HepG2 (cell line): ENCODE data around the gene CRADD. TPM values are rescaled to one million over a fixed set of nuclear protein-coding genes. Genes with fewer than 3 reads are reported as not detected.

ENCODE experiments used
- ATAC-seq: fragments of 200-7000 bp; cut with Tn5 transposase; 3 replicates; pipeline ENCODE4 v1.9.1; 2020; ENCODE audit warnings: mild to moderate bottlenecking, moderate library complexity
- BruUV-seq: library from RNA; stranded (reverse); fragments of 400-500 nt; replicated peaks from 2 replicates; lab custom pipeline; 2021; lab: Mats Ljungman, UMichigan
- CTCF ChIA-PET: fragments of 300-600 bp; formaldehyde crosslinking; extraction: SDS; loops from one replicate; lab custom pipeline; 2021; ENCODE audit warnings: low total read pairs, inconsistent platforms, low intra/inter-chr PET ratio; lab: Yijun Ruan, JAX
- POLR2A ChIA-PET: fragments of 350-600 bp; sonication (Branson Sonifier 250); formaldehyde crosslinking; loops from one replicate; lab custom pipeline; 2020; ENCODE audit warnings: antibody characterized with exemption, inconsistent platforms; lab: Yijun Ruan, JAX
- DNase-seq: peaks from one replicate; pipeline ENCODE4 v3.0.0-alpha.2; 2015; ENCODE audit warnings: low spot score
- FAIRE-seq: peaks from 3 replicates; lab custom pipeline; 2011; peaks lifted over from hg19 to GRCh38; lab: Jason Lieb, UNC
- H2AFZ ChIP-seq: one replicate; pipeline ENCODE4 v1.6.1; 2011; ENCODE audit warnings: low read length, inconsistent platforms
- H3K27ac ChIP-seq: fragments of 300-600 bp; 3 replicates; pipeline ENCODE4 v1.8.0; 2011; ENCODE audit warnings: mixed run types, mild to moderate bottlenecking, mixed read lengths, low read length, inconsistent platforms; ENCODE audit not compliant: insufficient read depth; ENCODE audit errors: extremely low read length
- H3K27me3 ChIP-seq, 2 experiments: fragments of 200-600 bp in 1 of 2; 2 replicates in 1 of 2; 3 replicates in 1 of 2; pipeline versions ENCODE4 v1.6.0 to v1.8.0; 2011; ENCODE audit warnings: low read length in 2 of 2, mild to moderate bottlenecking in 2 of 2, moderate library complexity in 2 of 2, inconsistent platforms in 1 of 2; ENCODE audit not compliant: insufficient read depth in 2 of 2, control insufficient read depth in 1 of 2
- H3K36me3 ChIP-seq, 2 experiments: fragments of 200-600 bp in 1 of 2; replicated peaks in 1 of 2; 2 replicates in 1 of 2; 3 replicates in 1 of 2; pipeline versions ENCODE4 v1.5.1 to v1.8.0; 2011; ENCODE audit warnings: low read length in 2 of 2, inconsistent platforms in 1 of 2; ENCODE audit not compliant: insufficient read depth in 2 of 2, control insufficient read depth in 1 of 2
- H3K4me1 ChIP-seq: 2 replicates; pipeline ENCODE4 v1.5.1; 2012; ENCODE audit warnings: low read length, inconsistent platforms; ENCODE audit not compliant: insufficient read depth
- H3K4me2 ChIP-seq: 2 replicates; pipeline ENCODE4 v1.6.0; 2011; ENCODE audit warnings: low read depth, low read length, inconsistent platforms
- H3K4me3 ChIP-seq, 3 experiments: fragments of 200-600 bp in 1 of 3; sonication (generic), shearing (Covaris generic) in 1 of 3; replicated peaks in 1 of 3; 2 replicates each; pipeline ENCODE4 v1.5.1; 2011 to 2016; ENCODE audit warnings: low read length in 3 of 3, inconsistent platforms in 2 of 3, low read depth in 2 of 3, mild to moderate bottlenecking in 2 of 3, control low read depth in 1 of 3, mixed read lengths in 1 of 3; ENCODE audit not compliant: insufficient read depth in 1 of 3
- H3K79me2 ChIP-seq: one replicate; pipeline ENCODE4 v1.6.1; 2011; ENCODE audit warnings: low read length, inconsistent platforms; ENCODE audit not compliant: insufficient read depth
- H3K9ac ChIP-seq: 2 replicates; pipeline ENCODE4 v1.6.0; 2011; ENCODE audit warnings: mild to moderate bottlenecking, low read depth, low read length, inconsistent platforms; ENCODE audit not compliant: insufficient read depth
- H3K9me3 ChIP-seq: 2 replicates; pipeline ENCODE4 v1.5.1; 2012; ENCODE audit warnings: mild to moderate bottlenecking, low read length
- H4K20me1 ChIP-seq: 2 replicates; pipeline ENCODE4 v1.6.0; 2011; ENCODE audit warnings: inconsistent platforms, mild to moderate bottlenecking, low read length, moderate library complexity; ENCODE audit not compliant: insufficient read depth
- CAMTA2 ChIP-seq: sonication (generic); formaldehyde crosslinking; IDR thresholded peaks from 2 replicates; pipeline ENCODE4 v1.4.0; 2020; ENCODE audit warnings: mild to moderate bottlenecking, missing genetic modification reagents, borderline replicate concordance
- DMAP1 ChIP-seq: IDR thresholded peaks from 2 replicates; pipeline ENCODE4 v1.6.1; 2016
- NFE2L1 ChIP-seq: sonication (generic); formaldehyde crosslinking; IDR thresholded peaks from 2 replicates; pipeline ENCODE4 v1.4.0; 2020; ENCODE audit warnings: missing genetic modification reagents, mild to moderate bottlenecking, borderline replicate concordance
- SIN3A ChIP-seq: IDR thresholded peaks from 2 replicates; pipeline ENCODE4 v1.6.1; 2011; ENCODE audit warnings: low read depth, mild to moderate bottlenecking, control low read depth, low read length, borderline replicate concordance
- TRAFD1 ChIP-seq: sonication (generic); formaldehyde crosslinking; IDR thresholded peaks from 2 replicates; pipeline ENCODE4 v1.5.1; 2020; ENCODE audit warnings: missing genetic modification reagents, mild to moderate bottlenecking, borderline replicate concordance
- TRIM22 ChIP-seq: fragments of 450-650 bp; IDR thresholded peaks from 2 replicates; pipeline ENCODE4 v1.6.1; 2017
- ZFP90 ChIP-seq: sonication (generic); formaldehyde crosslinking; IDR thresholded peaks from 2 replicates; pipeline ENCODE4 v1.8.0; 2022; ENCODE audit warnings: missing genetic modification reagents, mild to moderate bottlenecking, inconsistent platforms, borderline replicate concordance
- ZNF275 ChIP-seq: sonication (generic); formaldehyde crosslinking; IDR thresholded peaks from 2 replicates; pipeline ENCODE4 v1.8.0; 2022; ENCODE audit warnings: missing genetic modification reagents, mild to moderate bottlenecking, inconsistent platforms, borderline replicate concordance
- ZNF772 ChIP-seq: sonication (generic); formaldehyde crosslinking; IDR thresholded peaks from 2 replicates; pipeline ENCODE4 v1.5.0; 2020; ENCODE audit warnings: mild to moderate bottlenecking, missing genetic modification reagents
- ZNF839 ChIP-seq: sonication (generic); formaldehyde crosslinking; IDR thresholded peaks from 2 replicates; pipeline ENCODE4 v1.4.0; 2020; ENCODE audit warnings: missing genetic modification reagents, mild to moderate bottlenecking, borderline replicate concordance
- ZSCAN31 ChIP-seq: sonication (generic); formaldehyde crosslinking; IDR thresholded peaks from 2 replicates; pipeline ENCODE4 v1.5.0; 2020; ENCODE audit warnings: low read depth, mild to moderate bottlenecking, missing genetic modification reagents
- WGBS: methylation state at CpG from one replicate; pipeline ENCODE4 v1.1.6; 2017; ENCODE audit warnings: low lambda C conversion rate; 5-methylcytosine and 5-hydroxymethylcytosine counted together
- in situ Hi-C: cut with HindIII; loops from 2 replicates; pipeline ENCODE4 v1.10.0; 2017; ENCODE audit warnings: low pct_unique_long_range_greater_than_20kb; ENCODE audit not compliant: extremely low pct_ligation_motif_present
- intact Hi-C: fragments of 100-400 bp; cut with micrococcal nuclease; formaldehyde crosslinking; loops from one replicate; pipeline ENCODE4 v1.10.0; 2022; ENCODE audit not compliant: unreplicated experiment
- polyA plus RNA-seq, 8 experiments: library from polyadenylated mRNA; depleted of rRNA in 3 of 8; stranded (reverse) in 7 of 8; unstranded in 1 of 8; fragments of >200 nt; fragmentation: Illumina TruSeq in 4 of 8; extraction: Trizol in 4 of 8; gene quantifications; 2 replicates each; pipeline versions ENCODE4 v1.2.1 to v1.2.3, GENCODE V29; 2011 to 2016; ENCODE audit warnings: low read depth in 4 of 8, missing spikeins in 1 of 8, mixed read lengths in 1 of 8; ENCODE audit not compliant: insufficient read depth in 1 of 8
- total RNA-seq, 5 experiments: library from RNA; depleted of rRNA; stranded (reverse); fragments of >200 nt; fragmentation: Illumina TruSeq; extraction: Trizol; gene quantifications; 2 replicates each; pipeline ENCODE4 v1.2.3, GENCODE V29; 2016; ENCODE audit warnings: low read depth in 1 of 5

Gene CRADD
- total and polyA plus RNA-seq, 2 of the 13 experiments (the other 11 are each of a cell fraction or from before 2014, with no cell fraction given) = 12.4 to 18.8 TPM

GRCh38 chr12:93638095-93638494 lies 39.1 kb upstream of the CRADD start:
- H3K27ac ChIP-seq = no peak overlapping the region
- intact Hi-C loops (no loop called here), in situ Hi-C loops (no loop called here)
- no peaks in the 10 kb centered on the region for H4K20me1 ChIP-seq
- no TSS peak for BruUV-seq
- ChIA-PET CTCF (no interaction called here), POLR2A (no interaction called here)
- no peaks in the 10 kb centered on the region for H3K36me3 ChIP-seq
- DNase-seq (no peak), ATAC-seq (no peak), FAIRE-seq (no peak)
- H3K79me2 ChIP-seq = no peaks in the 10 kb centered on the region
- whole genome bisulfite sequencing = 10% methylated on average over 2 of the region's 2 CpGs
- no peak overlapping the region for H3K9ac ChIP-seq
- H3K27me3 ChIP-seq = 0 out of 5 replicates have a peak, but pooled peaks cover 1 to 6% of the 10 kb centered on the region in 2 experiments
- no peak overlapping the region for H2AFZ ChIP-seq
- no peak overlapping the region for H3K4me2 ChIP-seq
- no peaks in the 10 kb centered on the region for H3K4me1 ChIP-seq
- no peaks in the 10 kb centered on the region for H3K9me3 ChIP-seq
- no peak overlapping the region for H3K4me3 ChIP-seq
- TF ChIP-seq SIN3A (no peak), ZSCAN31 (CRISPR knock-in tag) (no peak), TRIM22 (no peak), DMAP1 (CRISPR knock-in tag) (no peak), CAMTA2 (CRISPR knock-in tag) (no peak), NFE2L1 (CRISPR knock-in tag) (no peak), ZNF772 (CRISPR knock-in tag) (no peak), ZFP90 (CRISPR knock-in tag) (no peak), ZNF839 (CRISPR knock-in tag) (no peak), TRAFD1 (CRISPR knock-in tag) (no peak), ZNF275 (no peak)
